Epithelial cell of esophagus (primary cell): ENCODE data around the gene MTFR2.
"Not testable (repeated sequence)": the region's sequence is repeated elsewhere in the genome, so short reads cannot be mapped to it uniquely, and the experiment has no call there.

ENCODE experiments used
- DNase-seq: peaks from one replicate; pipeline ENCODE4 v3.0.0; 2010; ENCODE audit warnings: low read depth
- H3K4me3 ChIP-seq: 2 replicates; pipeline ENCODE4 v1.5.1; 2011; ENCODE audit warnings: mild to moderate bottlenecking, low read length, control low read depth
- CTCF ChIP-seq: IDR thresholded peaks from 2 replicates; pipeline ENCODE4 v1.5.1; 2011; ENCODE audit warnings: low read depth, mild to moderate bottlenecking, low read length, control low read depth, inconsistent platforms; ENCODE audit not compliant: insufficient read depth; ENCODE audit errors: missing control alignments

MTFR2 gene

DNA sequence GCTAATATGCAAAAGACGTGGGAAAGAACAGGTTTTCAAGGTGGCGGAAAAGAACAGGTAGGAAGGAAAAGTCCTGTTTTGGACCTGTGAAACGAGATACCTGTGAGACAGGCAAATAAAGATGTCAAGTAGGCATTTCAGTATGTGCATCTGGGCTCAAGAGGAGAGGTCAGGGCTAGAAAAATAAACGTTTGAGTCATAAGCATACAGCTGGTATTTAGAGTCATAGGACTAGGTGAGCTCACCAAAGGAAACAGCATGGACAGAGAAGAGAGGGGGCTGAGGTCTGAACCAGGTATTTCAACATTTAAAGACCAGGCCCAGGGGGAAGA is 14.9 kb downstream of the MTFR2 start:
- DNase-seq = peak; percentile 71
- no peak for TF ChIP-seq CTCF
- no peak overlapping the region for H3K4me3 ChIP-seq

DNA sequence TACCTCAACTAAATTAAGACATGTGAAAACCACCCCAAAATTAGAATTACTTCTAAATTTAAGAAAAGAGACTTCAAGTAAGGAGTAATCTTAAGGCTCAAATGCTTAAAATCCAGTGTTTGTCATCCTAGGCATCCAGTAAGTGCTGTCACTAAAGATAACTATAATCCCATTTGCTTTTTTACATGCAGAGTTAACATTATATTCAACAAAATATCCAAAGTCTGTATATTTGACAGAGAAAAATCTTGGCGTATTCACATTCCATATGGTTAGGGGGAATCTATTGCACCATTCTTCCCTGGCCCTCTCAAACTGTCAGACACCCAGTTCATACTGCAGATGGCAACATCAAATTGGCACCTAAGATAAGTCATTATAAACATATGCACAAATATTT is 17.4 kb downstream of the MTFR2 start:
- no peak for TF ChIP-seq CTCF
- no peak for DNase-seq
- no peak overlapping the region for H3K4me3 ChIP-seq

DNA sequence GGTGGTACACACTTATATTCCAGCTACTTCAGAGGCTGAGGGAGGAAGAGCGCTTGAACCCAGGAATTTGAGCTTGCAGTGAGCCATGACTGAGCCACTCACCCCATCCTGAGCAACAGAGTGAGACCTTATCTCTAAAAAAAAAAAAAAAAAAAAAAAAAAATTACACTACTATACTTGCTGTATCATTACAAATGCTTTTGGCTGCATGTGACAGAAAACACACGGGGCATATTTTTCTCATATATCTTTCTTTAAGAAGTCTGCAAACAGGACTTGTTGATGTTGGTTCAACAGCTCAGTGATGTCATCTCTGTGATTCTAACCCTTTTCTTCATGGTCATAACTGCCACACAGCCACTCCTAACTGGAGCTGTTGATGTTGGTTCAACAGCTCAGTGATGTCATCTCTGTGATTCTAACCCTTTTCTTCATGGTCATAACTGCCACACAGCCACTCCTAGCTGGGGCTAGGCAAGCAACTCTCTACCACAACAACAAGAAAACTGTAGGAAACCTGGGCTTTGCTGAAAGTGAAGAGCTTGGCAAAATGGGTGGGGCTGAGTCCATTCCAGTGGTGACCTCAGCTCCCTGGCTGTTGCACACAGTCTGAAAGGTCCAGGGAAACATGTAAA is 19.8 kb downstream of the MTFR2 start:
- no peak overlapping the region for H3K4me3 ChIP-seq
- DNase-seq = peak; percentile 10
- TF ChIP-seq CTCF = no peak

DNA sequence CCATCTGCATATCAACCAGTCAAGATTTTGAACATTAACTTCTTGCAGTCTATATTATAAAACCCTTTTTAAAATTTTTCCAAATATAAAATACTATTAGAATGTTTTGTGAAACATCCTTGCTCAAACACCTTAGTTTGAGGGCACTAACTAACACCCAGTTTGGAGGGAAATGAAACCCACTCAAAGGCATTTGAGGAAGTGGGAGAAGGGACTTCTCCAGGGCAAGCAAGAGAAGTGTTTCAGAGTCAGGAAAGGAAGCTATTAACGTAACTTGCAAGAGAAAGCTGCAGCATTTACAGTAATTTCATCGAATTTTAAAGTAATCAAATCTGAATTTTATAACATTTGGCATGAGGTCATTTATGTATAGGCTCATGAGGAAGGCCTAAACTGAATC is 21.3 kb downstream of the MTFR2 start:
- no peak for TF ChIP-seq CTCF
- no peak for DNase-seq

GRCh38 chr6:136226674-136227377 is 23.3 kb downstream of the MTFR2 start:
- no peak for TF ChIP-seq CTCF
- no peak for DNase-seq
- H3K4me3 ChIP-seq = no peak overlapping the region

More for the DNA sequence above, 21.3 kb downstream of the MTFR2 start:
- no peak overlapping the region for H3K4me3 ChIP-seq

DNA sequence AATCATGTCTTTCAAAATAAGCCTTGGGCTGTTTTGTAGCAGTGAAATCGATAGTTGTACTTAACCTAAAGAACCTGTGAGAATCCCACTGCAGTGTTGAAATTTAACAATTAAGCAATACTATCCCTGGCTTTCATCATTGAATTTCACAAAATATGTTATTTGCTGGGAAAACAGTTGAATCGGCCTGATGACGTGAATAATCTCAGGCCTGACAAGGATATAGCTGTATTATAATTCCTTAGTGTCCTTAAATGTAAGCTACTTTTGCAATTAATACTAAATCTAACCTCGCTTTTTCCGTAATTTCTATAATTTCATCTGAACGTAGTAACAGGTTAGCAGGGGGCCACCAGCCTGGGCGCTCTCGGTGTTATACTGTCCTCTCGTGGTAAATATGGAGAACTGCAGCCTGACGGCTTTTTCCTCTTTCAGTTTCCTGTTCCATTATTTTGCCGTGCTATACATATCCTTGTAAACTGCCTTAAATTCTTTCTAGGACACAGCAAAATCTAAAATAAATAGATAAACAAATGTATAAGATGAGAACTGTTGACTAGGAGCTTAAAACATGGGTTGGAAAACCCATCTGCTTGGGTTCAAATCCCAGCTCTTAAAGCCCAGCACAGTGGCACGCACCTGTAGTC is 24.0 kb downstream of the MTFR2 start:
- DNase-seq = peak; percentile 44
- H3K4me3 ChIP-seq = no peak overlapping the region
- peak; percentile 100 for TF ChIP-seq CTCF

DNA sequence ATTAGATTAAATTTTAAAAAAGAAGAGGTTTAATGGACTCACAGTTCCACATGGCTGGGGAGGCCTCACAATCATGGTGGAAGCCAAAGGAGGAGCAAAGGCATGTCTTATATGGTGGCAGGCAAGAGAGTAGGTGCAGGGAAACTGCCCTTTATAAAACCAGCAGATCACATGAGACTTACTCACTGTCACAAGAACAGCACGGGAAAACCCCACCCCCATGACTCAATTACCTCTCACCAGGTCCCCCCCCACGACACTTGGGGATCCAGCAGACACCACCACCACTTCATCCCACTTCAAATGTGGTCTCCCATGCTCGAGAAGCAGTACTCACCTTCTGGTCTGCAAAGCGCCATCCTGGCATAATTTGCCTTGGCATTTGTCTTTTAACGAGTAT is 24.6 kb downstream of the MTFR2 start:
- no peak overlapping the region for H3K4me3 ChIP-seq
- peak; percentile 39 for DNase-seq
- TF ChIP-seq CTCF = no peak

DNA sequence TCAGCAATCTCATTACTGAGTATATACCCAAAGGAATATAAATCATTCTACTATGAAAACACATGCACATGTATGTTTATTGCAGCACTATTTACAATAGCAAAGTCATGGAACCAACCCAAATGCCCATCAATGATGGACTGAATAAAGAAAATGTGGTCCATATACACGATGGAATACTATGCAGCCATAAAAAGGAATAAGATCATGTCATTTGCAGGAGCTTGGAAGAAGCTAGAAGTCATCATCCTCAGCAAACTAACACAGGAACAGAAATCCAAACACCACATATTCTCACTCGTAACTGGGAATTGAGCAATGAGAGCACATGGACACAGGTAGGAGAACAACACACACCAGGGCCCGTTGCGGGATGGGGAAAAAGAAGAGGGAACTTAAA is 25.1 kb downstream of the MTFR2 start:
- not testable (repeated sequence) for DNase-seq, H3K4me3 ChIP-seq
